Prostate gland (tissue), 2 donors: ENCODE results near the gene DLL3. TPM values are rescaled to one million over a fixed set of nuclear protein-coding genes. Genes with fewer than 3 reads are reported as not detected.
A peak's percentile ranks its signal among the peaks of the same experiment; 100 is the strongest.

Experiments used
- DNase-seq: peaks from one replicate; pipeline ENCODE4 v3.0.0-alpha.2; 2019; ENCODE audit warnings: low spot score
- H3K27ac ChIP-seq, 2 donors: fragments of 200-600 bp; sonication (generic); 2 replicates each; pipeline ENCODE4 v1.5.1; 2017 to 2019
- H3K27me3 ChIP-seq: fragments of 200-600 bp; sonication (generic); replicated peaks from 2 replicates; pipeline ENCODE4 v1.5.1; 2019; ENCODE audit not compliant: insufficient read depth
- H3K36me3 ChIP-seq, 2 donors: fragments of 200-600 bp; sonication (generic); 1 replicate in 1 of 2; 2 replicates in 1 of 2; pipeline versions ENCODE4 v1.5.1 to v1.8.1; 2017 to 2019
- H3K4me1 ChIP-seq: fragments of 200-600 bp; sonication (generic); replicated peaks from 2 replicates; pipeline ENCODE4 v1.5.1; 2019
- H3K4me3 ChIP-seq, 2 donors: fragments of 200-600 bp; sonication (generic); 2 replicates each; pipeline ENCODE4 v1.5.1; 2017 to 2019
- H3K9me3 ChIP-seq: fragments of 200-600 bp; sonication (generic); 2 replicates; pipeline ENCODE4 v1.5.1; 2017
- CTCF ChIP-seq, 4 experiments: fragments of 200-600 bp in 2 of 4; fragments of 450-650 bp in 2 of 4; sonication (generic) in 2 of 4; IDR thresholded peaks; 1 replicate in 3 of 4; 2 replicates in 1 of 4; pipeline ENCODE4 v1.5.1; 2016 to 2019; ENCODE audit warnings: antibody characterized with exemption in 4 of 4, mild to moderate bottlenecking in 2 of 4, moderate library complexity in 2 of 4
- POLR2A ChIP-seq: fragments of 450-650 bp; IDR thresholded peaks from one replicate; pipeline ENCODE4 v1.6.1; 2016; ENCODE audit warnings: antibody characterized with exemption, mild to moderate bottlenecking
- POLR2AphosphoS5 ChIP-seq: sonication (generic); formaldehyde crosslinking; IDR thresholded peaks from one replicate; pipeline ENCODE4 v1.6.1; 2017; ENCODE audit warnings: antibody characterized with exemption
- WGBS: methylation state at CpG from one replicate; pipeline ENCODE4 v1.1.5; 2018; 5-methylcytosine and 5-hydroxymethylcytosine counted together
- intact Hi-C: fragments of 100-400 bp; cut with DNase I; formaldehyde crosslinking; loops from one replicate; pipeline ENCODE4 v1.14.2; 2022
- total RNA-seq, 2 donors: library from RNA; depleted of rRNA; stranded (reverse); fragments of >200 nt; gene quantifications; one replicate each; pipeline ENCODE4 v1.1.0, GENCODE V29; 2016

DLL3 gene
- total RNA-seq, 2 donors from 2014 or later = 6.3 TPM; not detected in 1

DNA sequence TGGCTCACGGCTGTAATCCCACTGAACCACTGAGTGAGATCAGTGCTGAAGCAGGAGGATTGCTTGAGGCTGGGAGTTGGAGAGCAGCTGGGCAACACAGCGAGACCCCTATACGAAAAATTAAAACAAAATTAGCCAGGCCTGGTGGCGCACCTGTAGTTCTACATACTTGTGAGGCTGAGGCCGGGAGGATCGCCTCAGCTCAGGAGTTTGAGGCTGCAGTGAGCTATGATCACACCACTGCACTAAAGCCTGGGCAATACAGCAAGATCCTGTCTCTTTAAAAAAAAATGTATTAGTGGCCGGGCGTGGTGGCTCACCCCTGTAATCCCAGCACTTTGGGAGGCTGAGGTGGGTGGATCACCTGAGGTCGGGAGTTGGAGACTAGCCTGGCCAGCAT lies 9.9 kb downstream of the DLL3 start:
- H3K36me3 ChIP-seq = no peaks in the 10 kb centered on the region
- peaks cover 3% of the 10 kb centered on the region for H3K27me3 ChIP-seq
- DNase-seq = no peak
- no peaks in the 10 kb centered on the region for H3K4me1 ChIP-seq
- no peak overlapping the region for H3K27ac ChIP-seq
- TF ChIP-seq CTCF (IDR thresholded peaks at IDR 0.05) (no peak), POLR2A (no peak), POLR2AphosphoS5 (no peak)
- no peak overlapping the region for H3K4me3 ChIP-seq
- intact Hi-C loops = no loop called here
- WGBS = 88% methylated on average over 9 of the region's 9 CpGs
- no peaks in the 10 kb centered on the region for H3K9me3 ChIP-seq

- Histone ChIP-seq H3K9me3 (no peaks in the 10 kb centered on the region), H3K27me3 (peaks cover 7% of the 10 kb centered on the region), H3K36me3 (no peaks in the 10 kb centered on the region), H3K27ac (no peak overlapping the region), H3K4me1 (no peaks in the 10 kb centered on the region), H3K4me3 (no peak overlapping the region)
- TF ChIP-seq POLR2AphosphoS5 (no peak), CTCF (IDR thresholded peaks at IDR 0.05) (no peak), POLR2A (no peak)
- intact Hi-C loops = no loop called here
- WGBS = 82% methylated on average over 2 of the region's 2 CpGs
- DNase-seq = no peak
Observed at GRCh38 chr19:39509233-39509632, 10.5 kb downstream of the DLL3 start.

DNA sequence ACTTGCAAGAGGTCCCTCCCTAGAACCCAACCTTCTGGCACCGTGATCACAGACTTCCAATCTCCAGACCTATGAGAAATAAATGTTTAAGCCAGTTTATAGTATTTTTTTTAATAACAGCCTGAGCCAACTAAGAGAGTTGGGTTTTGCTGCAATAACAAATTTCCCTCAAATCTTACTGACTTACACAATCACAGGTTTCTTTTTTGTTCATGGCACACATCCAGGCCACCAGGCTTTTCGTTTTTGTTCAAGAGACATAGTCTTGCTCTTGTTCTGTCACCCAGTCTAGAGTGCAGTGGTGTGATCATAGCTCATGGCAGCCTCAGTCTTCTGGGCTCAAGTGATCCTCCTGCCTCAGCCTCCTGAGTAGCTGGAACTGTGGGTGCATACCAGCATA lies 14.2 kb downstream of the DLL3 start:
- no peak for DNase-seq
- no peak overlapping the region for H3K4me3 ChIP-seq
- peaks cover 7% of the 10 kb centered on the region for H3K27me3 ChIP-seq
- TF ChIP-seq CTCF (IDR thresholded peaks at IDR 0.05) (no peak), POLR2A (no peak), POLR2AphosphoS5 (no peak)
- intact Hi-C loops = no loop called here
- no peak overlapping the region for H3K27ac ChIP-seq
- no peaks in the 10 kb centered on the region for H3K36me3 ChIP-seq
- H3K4me1 ChIP-seq = peaks cover 7% of the 10 kb centered on the region
- no peaks in the 10 kb centered on the region for H3K9me3 ChIP-seq
- WGBS = 55% methylated on average over 2 of the region's 2 CpGs

- peaks cover 5% of the 10 kb centered on the region for H3K27me3 ChIP-seq
- WGBS = under 1% methylated on average over 37 of the region's 56 CpGs
- intact Hi-C loops = no loop called here
Observed at GRCh38 chr19:39514840-39515550, 16.2 kb downstream of the DLL3 start, which contains the start of gene SELENOV. TSS of gene SELENOV (plus strand) at chr19:39515139. CDS start at chr19:39515213, 74 bp downstream.

More at GRCh38 chr19:39514840-39515550, 16.2 kb downstream of the DLL3 start, which contains the start of gene SELENOV:
- Histone ChIP-seq H3K36me3 (no peaks in the 10 kb centered on the region), H3K27ac (no peak within 1 kb of the TSS), H3K4me1 (peaks cover 7% of the 10 kb centered on the region), H3K9me3 (no peaks in the 10 kb centered on the region), H3K4me3 (peak within 1 kb of the TSS; percentile 21 to 24)
- no peak for TF ChIP-seq CTCF (IDR thresholded peaks at IDR 0.05)
- no peak for TF ChIP-seq POLR2A
- TF ChIP-seq POLR2AphosphoS5 = no peak
- DNase-seq = no peak
